Measurements from ENCODE around the gene GTF2IRD1. TPM values are rescaled to one million over a fixed set of nuclear protein-coding genes. Genes with fewer than 3 reads are reported as not detected.

Gene GTF2IRD1
- total and polyA plus RNA-seq, 2 of the 13 experiments (the other 11 are each of a cell fraction or from before 2014, with no cell fraction given) = 16.5 to 26.7 TPM

- ChIA-PET CTCF (ENCODE audit: low intra/inter-chr PET ratio, low total read pairs) (no interaction called here), POLR2A (no interaction called here)
- peaks cover 0 to 3% of the 10 kb centered on the region in 2 experiments; a peak in 4 of 5 replicates for H3K27me3 ChIP-seq (ENCODE audit: control insufficient read depth in 1 of 2, insufficient read depth in 2 of 2, low read length in 2 of 2)
- TF ChIP-seq KMT2A (CRISPR knock-in tag; IDR thresholded peaks at IDR 0.05) (no peak), AGO1 (IDR thresholded peaks at IDR 0.05; ENCODE audit: low read depth, low read length, poor library complexity, severe bottlenecking) (no peak), ZFP82 (CRISPR knock-in tag; IDR thresholded peaks at IDR 0.05; ENCODE audit: borderline replicate concordance) (no peak), CC2D1A (CRISPR knock-in tag; IDR thresholded peaks at IDR 0.05) (no peak), ZNF605 (CRISPR knock-in tag; IDR thresholded peaks at IDR 0.05) (no peak), CBX2 (IDR thresholded peaks at IDR 0.05; ENCODE audit: low read depth, low read length) (no peak), CBX2 (CRISPR knock-in tag; IDR thresholded peaks at IDR 0.05; ENCODE audit: low read depth) (no peak)
- H3K4me2 ChIP-seq (ENCODE audit: low read depth, low read length) = no peak overlapping the region
- H3K79me2 ChIP-seq (ENCODE audit: insufficient read depth, low read length) = no peaks in the 10 kb centered on the region
- H2AFZ ChIP-seq (ENCODE audit: low read length) = no peak overlapping the region
- in situ Hi-C loops (cut with HindIII; ENCODE audit: extremely low pct_ligation_motif_present, low pct_unique_long_range_greater_than_20kb) = no loop called here
- no peak for DNase-seq (ENCODE audit: low spot score)
- no peaks in the 10 kb centered on the region for H3K36me3 ChIP-seq (replicated peaks in 1 of 2; ENCODE audit: control insufficient read depth in 1 of 2, insufficient read depth in 2 of 2, low read length in 2 of 2)
- FAIRE-seq = no peak
- H3K4me3 ChIP-seq (replicated peaks in 1 of 3; ENCODE audit: insufficient read depth in 1 of 3, low read depth in 2 of 3, low read length in 3 of 3) = no peak overlapping the region
- H4K20me1 ChIP-seq (ENCODE audit: insufficient read depth, low read length) = no peaks in the 10 kb centered on the region
- H3K9me3 ChIP-seq (ENCODE audit: low read length) = no peaks in the 10 kb centered on the region
- peaks cover 37% of the 10 kb centered on the region for H3K4me1 ChIP-seq (ENCODE audit: insufficient read depth, low read length)
- WGBS (ENCODE audit: low lambda C conversion rate) = 91% methylated on average over 2 of the region's 2 CpGs
- H3K27ac ChIP-seq (ENCODE audit: extremely low read length, insufficient read depth, low read length) = no peak overlapping the region
- no peak for ATAC-seq
- no TSS peak for BruUV-seq (replicated peaks)
- intact Hi-C loops (cut with micrococcal nuclease; ENCODE audit: unreplicated experiment) = no loop called here
- H3K9ac ChIP-seq (ENCODE audit: insufficient read depth, low read depth, low read length) = no peak overlapping the region
Observed at GRCh38 chr7:74438327-74438726, 15.4 kb upstream of the GTF2IRD1 start.

- H3K9me3 ChIP-seq (ENCODE audit: low read length) = no peaks in the 10 kb centered on the region
- H3K4me2 ChIP-seq (ENCODE audit: low read depth, low read length) = no peak overlapping the region
- no peaks in the 10 kb centered on the region; a peak in 3 of 5 replicates for H3K27me3 ChIP-seq (ENCODE audit: control insufficient read depth in 1 of 2, insufficient read depth in 2 of 2, low read length in 2 of 2)
- H3K9ac ChIP-seq (ENCODE audit: insufficient read depth, low read depth, low read length) = no peak overlapping the region
- in situ Hi-C loops (cut with HindIII; ENCODE audit: extremely low pct_ligation_motif_present, low pct_unique_long_range_greater_than_20kb) (no loop called here), intact Hi-C loops (cut with micrococcal nuclease; ENCODE audit: unreplicated experiment) (no loop called here)
- WGBS (ENCODE audit: low lambda C conversion rate) = 33% methylated on average over 4 of the region's 4 CpGs
- no peaks in the 10 kb centered on the region for H3K79me2 ChIP-seq (ENCODE audit: insufficient read depth, low read length)
- POLR2A ChIA-PET = no interaction called here
- ATAC-seq (no peak), DNase-seq (ENCODE audit: low spot score) (no peak), FAIRE-seq (no peak)
- no peak overlapping the region for H2AFZ ChIP-seq (ENCODE audit: low read length)
- BruUV-seq (replicated peaks) = no TSS peak
- H4K20me1 ChIP-seq (ENCODE audit: insufficient read depth, low read length) = no peaks in the 10 kb centered on the region
- no peak overlapping the region for H3K4me3 ChIP-seq (replicated peaks in 1 of 3; ENCODE audit: insufficient read depth in 1 of 3, low read depth in 2 of 3, low read length in 3 of 3)
- CTCF ChIA-PET (ENCODE audit: low intra/inter-chr PET ratio, low total read pairs) = no interaction called here
- peaks cover 43% of the 10 kb centered on the region for H3K4me1 ChIP-seq (ENCODE audit: insufficient read depth, low read length)
- no peak overlapping the region for H3K27ac ChIP-seq (ENCODE audit: extremely low read length, insufficient read depth, low read length)
- H3K36me3 ChIP-seq (replicated peaks in 1 of 2; ENCODE audit: control insufficient read depth in 1 of 2, insufficient read depth in 2 of 2, low read length in 2 of 2) = no peaks in the 10 kb centered on the region
- TF ChIP-seq ZNF816 (CRISPR knock-in tag; IDR thresholded peaks at IDR 0.05; ENCODE audit: borderline replicate concordance) (no peak), TFDP1 (CRISPR knock-in tag; IDR thresholded peaks at IDR 0.05; ENCODE audit: borderline replicate concordance) (no peak), NCOR1 (IDR thresholded peaks at IDR 0.05; ENCODE audit: borderline replicate concordance, low read length) (no peak), TP53 (CRISPR knock-in tag; conservative IDR thresholded peaks at IDR 0.05) (no peak), SMAD3 (CRISPR knock-in tag; IDR thresholded peaks at IDR 0.05) (no peak), ZNF446 (CRISPR knock-in tag; IDR thresholded peaks at IDR 0.05) (no peak), NKX3-1 (CRISPR knock-in tag; IDR thresholded peaks at IDR 0.05) (no peak), SIX1 (CRISPR knock-in tag; IDR thresholded peaks at IDR 0.05; ENCODE audit: borderline replicate concordance) (no peak), NCOA5 (CRISPR knock-in tag; IDR thresholded peaks at IDR 0.05) (no peak), ZNF563 (CRISPR knock-in tag; IDR thresholded peaks at IDR 0.05) (no peak), PCBP1 (IDR thresholded peaks at IDR 0.05; ENCODE audit: borderline replicate concordance, low read depth, low read length) (no peak), PLRG1 (conservative IDR thresholded peaks at IDR 0.05) (no peak), XBP1 (CRISPR knock-in tag; IDR thresholded peaks at IDR 0.05) (no peak), SOX6 (IDR thresholded peaks at IDR 0.05) (no peak), SOX6 (CRISPR knock-in tag; IDR thresholded peaks at IDR 0.05) (no peak), JDP2 (CRISPR knock-in tag; IDR thresholded peaks at IDR 0.05; ENCODE audit: borderline replicate concordance) (no peak), ADNP (CRISPR knock-in tag; IDR thresholded peaks at IDR 0.05) (no peak)
Observed at GRCh38 chr7:74439541-74439940, 14.2 kb upstream of the GTF2IRD1 start.
